ENCODE results near the gene EYS. TPM values are rescaled to one million over a fixed set of nuclear protein-coding genes. Genes with fewer than 3 reads are reported as not detected.

The EYS gene
- total RNA-seq, 2 donors from 2014 or later = 0.18 to 3.5 TPM

- no peaks in the 10 kb centered on the region for H3K36me3 ChIP-seq
- WGBS = 45% methylated on average over 2 of the region's 2 CpGs
- no peaks in the 10 kb centered on the region for H3K4me1 ChIP-seq (replicated peaks)
- no peak overlapping the region for H3K4me3 ChIP-seq
- DNase-seq (ENCODE audit: low spot score) = no peak
- H3K27me3 ChIP-seq (replicated peaks; ENCODE audit: insufficient read depth) = no peaks in the 10 kb centered on the region
- H3K27ac ChIP-seq = no peak overlapping the region
- intact Hi-C loops (cut with DNase I) = no loop called here
- no peaks in the 10 kb centered on the region for H3K9me3 ChIP-seq
- TF ChIP-seq POLR2A (IDR thresholded peaks at IDR 0.05) (no peak), POLR2AphosphoS5 (IDR thresholded peaks at IDR 0.05) (no peak)
- TF ChIP-seq, protein P1, sequence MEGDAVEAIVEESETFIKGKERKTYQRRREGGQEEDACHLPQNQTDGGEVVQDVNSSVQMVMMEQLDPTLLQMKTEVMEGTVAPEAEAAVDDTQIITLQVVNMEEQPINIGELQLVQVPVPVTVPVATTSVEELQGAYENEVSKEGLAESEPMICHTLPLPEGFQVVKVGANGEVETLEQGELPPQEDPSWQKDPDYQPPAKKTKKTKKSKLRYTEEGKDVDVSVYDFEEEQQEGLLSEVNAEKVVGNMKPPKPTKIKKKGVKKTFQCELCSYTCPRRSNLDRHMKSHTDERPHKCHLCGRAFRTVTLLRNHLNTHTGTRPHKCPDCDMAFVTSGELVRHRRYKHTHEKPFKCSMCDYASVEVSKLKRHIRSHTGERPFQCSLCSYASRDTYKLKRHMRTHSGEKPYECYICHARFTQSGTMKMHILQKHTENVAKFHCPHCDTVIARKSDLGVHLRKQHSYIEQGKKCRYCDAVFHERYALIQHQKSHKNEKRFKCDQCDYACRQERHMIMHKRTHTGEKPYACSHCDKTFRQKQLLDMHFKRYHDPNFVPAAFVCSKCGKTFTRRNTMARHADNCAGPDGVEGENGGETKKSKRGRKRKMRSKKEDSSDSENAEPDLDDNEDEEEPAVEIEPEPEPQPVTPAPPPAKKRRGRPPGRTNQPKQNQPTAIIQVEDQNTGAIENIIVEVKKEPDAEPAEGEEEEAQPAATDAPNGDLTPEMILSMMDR (IDR thresholded peaks at IDR 0.05) = no peak
Observed at GRCh38 chr6:63910863-63911551, 1796.0 kb downstream of the EYS start.

- TF ChIP-seq POLR2AphosphoS5 (IDR thresholded peaks at IDR 0.05) (no peak), POLR2A (IDR thresholded peaks at IDR 0.05) (no peak)
- TF ChIP-seq, protein P1 (IDR thresholded peaks at IDR 0.05) = no peak
- Histone ChIP-seq H3K27me3 (replicated peaks; ENCODE audit: insufficient read depth) (no peaks in the 10 kb centered on the region), H3K9me3 (no peaks in the 10 kb centered on the region), H3K27ac (no peak overlapping the region), H3K4me3 (no peak overlapping the region), H3K36me3 (no peaks in the 10 kb centered on the region), H3K4me1 (replicated peaks) (no peaks in the 10 kb centered on the region)
- DNase-seq (ENCODE audit: low spot score) = no peak
- WGBS = 49% methylated on average over 4 of the region's 4 CpGs
- intact Hi-C loops (cut with DNase I) = no loop called here
Observed at GRCh38 chr6:63904650-63905248, 1802.3 kb downstream of the EYS start.

- no peak overlapping the region for H3K4me3 ChIP-seq
- DNase-seq (ENCODE audit: low spot score) = peak; percentile 28
- H3K27me3 ChIP-seq (replicated peaks; ENCODE audit: insufficient read depth) = no peaks in the 10 kb centered on the region
- TF ChIP-seq POLR2AphosphoS5 (IDR thresholded peaks at IDR 0.05) (peak; percentile 41), POLR2A (IDR thresholded peaks at IDR 0.05) (no peak)
- TF ChIP-seq, protein P1 (IDR thresholded peaks at IDR 0.05) = no peak
- no peaks in the 10 kb centered on the region for H3K4me1 ChIP-seq (replicated peaks)
- no peak overlapping the region for H3K27ac ChIP-seq
- no peaks in the 10 kb centered on the region for H3K9me3 ChIP-seq
- intact Hi-C loops (cut with DNase I) = no loop called here
- H3K36me3 ChIP-seq = no peaks in the 10 kb centered on the region
Observed at GRCh38 chr6:63899550-63899949, 1807.5 kb downstream of the EYS start.

GRCh38 chr6:63897952-63898351 lies 1809.1 kb downstream of the EYS start:
- intact Hi-C loops (cut with DNase I) = no loop called here

More at GRCh38 chr6:63897952-63898351, 1809.1 kb downstream of the EYS start:
- H3K27me3 ChIP-seq (replicated peaks; ENCODE audit: insufficient read depth) = no peaks in the 10 kb centered on the region
- H3K9me3 ChIP-seq = no peaks in the 10 kb centered on the region
- no peaks in the 10 kb centered on the region for H3K4me1 ChIP-seq (replicated peaks)
- H3K4me3 ChIP-seq = no peak overlapping the region
- H3K27ac ChIP-seq = no peak overlapping the region
- TF ChIP-seq, protein P1 (IDR thresholded peaks at IDR 0.05) = no peak
- TF ChIP-seq POLR2A (IDR thresholded peaks at IDR 0.05) (no peak), POLR2AphosphoS5 (IDR thresholded peaks at IDR 0.05) (no peak)
- 82% methylated on average over 10 of the region's 10 CpGs for WGBS
- H3K36me3 ChIP-seq = no peaks in the 10 kb centered on the region
- DNase-seq (ENCODE audit: low spot score) = no peak
